Natural killer cell (primary cell): ENCODE results near the gene HSPD1. TPM values are rescaled to one million over a fixed set of nuclear protein-coding genes. Genes with fewer than 3 reads are reported as not detected.
"Not testable (repeated sequence)": the region's sequence is repeated elsewhere in the genome, so short reads cannot be mapped to it uniquely, and the experiment has no call there.

Experiments
- ATAC-seq, 3 donors: fragments of 150-1000 bp in 2 of 3; fragments of 200-7000 bp in 1 of 3; cut with Tn5 transposase; 1 replicate in 1 of 3; 2 replicates in 2 of 3; pipeline ENCODE4 v1.10.0; 2021; ENCODE audit warnings: mild to moderate bottlenecking in 2 of 3, moderate library complexity in 2 of 3
- DNase-seq, 2 donors: peaks; one replicate each; pipeline versions ENCODE4 v3.0.0 to v3.0.0-alpha.2; 2013 to 2021; ENCODE audit warnings: mixed read lengths in 1 of 2
- H3K27ac ChIP-seq: one replicate; pipeline ENCODE4 v1.5.1; 2013; ENCODE audit warnings: mild to moderate bottlenecking, low read length
- H3K27me3 ChIP-seq: one replicate; pipeline ENCODE4 v1.6.1; 2013; ENCODE audit warnings: low read length; ENCODE audit not compliant: control insufficient read depth, insufficient read depth
- H3K36me3 ChIP-seq: one replicate; pipeline ENCODE4 v1.6.1; 2013; ENCODE audit warnings: low read length; ENCODE audit not compliant: control insufficient read depth, insufficient read depth
- H3K4me1 ChIP-seq: one replicate; pipeline ENCODE4 v1.6.1; 2013; ENCODE audit warnings: low read length; ENCODE audit not compliant: control insufficient read depth, insufficient read depth
- H3K4me3 ChIP-seq: one replicate; pipeline ENCODE4 v1.5.1; 2013; ENCODE audit warnings: low read length
- H3K9me3 ChIP-seq: one replicate; pipeline ENCODE4 v1.6.1; 2013; ENCODE audit warnings: low read length; ENCODE audit not compliant: control insufficient read depth, insufficient read depth
- H3K27ac Mint-ChIP-seq, 2 donors: one replicate each; pipeline ENCODE4 v1.8.0; 2022; ENCODE audit warnings: mild to moderate bottlenecking in 2 of 2, mixed read lengths in 2 of 2, moderate library complexity in 1 of 2
- H3K27me3 Mint-ChIP-seq, 2 donors: one replicate each; pipeline ENCODE4 v1.8.0; 2022; ENCODE audit warnings: low read depth in 2 of 2, mixed read lengths in 2 of 2
- H3K36me3 Mint-ChIP-seq: one replicate; pipeline ENCODE4 v1.8.0; 2022; ENCODE audit warnings: mixed read lengths
- H3K4me1 Mint-ChIP-seq, 2 donors: one replicate each; pipeline ENCODE4 v1.8.0; 2022; ENCODE audit warnings: mixed read lengths in 2 of 2
- H3K4me3 Mint-ChIP-seq: one replicate; pipeline ENCODE4 v1.8.0; 2022; ENCODE audit warnings: mild to moderate bottlenecking, moderate library complexity, mixed read lengths
- H3K9me3 Mint-ChIP-seq, 2 donors: one replicate each; pipeline ENCODE4 v1.8.0; 2022; ENCODE audit warnings: mixed read lengths in 2 of 2
- CTCF ChIP-seq: fragments of 200-600 bp; IDR thresholded peaks from one replicate; pipeline ENCODE4 v1.8.0; 2022; ENCODE audit warnings: antibody characterized with exemption
- WGBS: methylation state at CpG from one replicate; pipeline ENCODE4 v1.1.7; 2013; ENCODE audit warnings: missing lambda C conversion rate; ENCODE audit not compliant: insufficient coverage; 5-methylcytosine and 5-hydroxymethylcytosine counted together
- intact Hi-C: fragments of 100-400 bp; cut with micrococcal nuclease; formaldehyde crosslinking; loops from one replicate; pipeline ENCODE4 v1.14.2; 2022
- total RNA-seq, 4 donors: library from RNA; stranded (reverse); fragments of 120-200 nt in 1 of 4; gene quantifications; one replicate each; pipeline versions ENCODE4 v1.2.3 to v1.2.4, GENCODE V29; 2013 to 2022

HSPD1 gene
- total RNA-seq, 3 donors from 2014 or later (not counting 1 experiment from before 2014, with no cell fraction given): 79.7 to 130 (median 113) TPM

- H3K27ac ChIP-seq: peak overlapping the region; percentile 98
- intact Hi-C loops: loop anchor here (1.0 kb wide), 3 partner anchors 17 to 63 kb away; partner anchors contain the start of genes HSPE1 and SF3B1
- no peaks in the 10 kb centered on the region for H3K9me3 Mint-ChIP-seq
- ATAC-seq: no peak
- peaks cover 5% of the 10 kb centered on the region for H3K4me1 ChIP-seq
- TF ChIP-seq CTCF: no peak
- 7% methylated on average over 11 of the region's 11 CpGs for WGBS
- peak overlapping the region; percentile 81 for H3K4me3 ChIP-seq
- peaks cover 7% of the 10 kb centered on the region for H3K36me3 Mint-ChIP-seq
- H3K4me3 Mint-ChIP-seq: peak overlapping the region; percentile 99
- H3K9me3 ChIP-seq: no peaks in the 10 kb centered on the region
- no peaks in the 10 kb centered on the region for H3K36me3 ChIP-seq
- no peak for DNase-seq
- no peaks in the 10 kb centered on the region for H3K27me3 Mint-ChIP-seq
- H3K27me3 ChIP-seq: no peaks in the 10 kb centered on the region
- peak overlapping the region; percentile 100 for H3K27ac Mint-ChIP-seq
- H3K4me1 Mint-ChIP-seq: peaks cover 40 to 48% of the 10 kb centered on the region in 2 donors
Measured at GRCh38 chr2:197452754-197453122, 46.9 kb downstream of the HSPD1 start.

- intact Hi-C loops, H3K36me3 ChIP-seq, DNase-seq, H3K4me3 Mint-ChIP-seq, H3K27ac ChIP-seq, H3K27me3 Mint-ChIP-seq, H3K4me3 ChIP-seq, H3K9me3 Mint-ChIP-seq, H3K4me1 ChIP-seq, H3K36me3 Mint-ChIP-seq, H3K9me3 ChIP-seq, ATAC-seq, H3K27me3 ChIP-seq, H3K27ac Mint-ChIP-seq: not testable (repeated sequence)
- 68% methylated on average over 6 of the region's 6 CpGs for WGBS
- H3K4me1 Mint-ChIP-seq: peaks cover 34 to 38% of the 10 kb centered on the region in 2 donors
Measured at GRCh38 chr2:197450935-197451358, 48.7 kb downstream of the HSPD1 start.

GRCh38 chr2:197450465-197450864 is 49.2 kb downstream of the HSPD1 start:
- no peak overlapping the region for H3K27ac Mint-ChIP-seq
- ATAC-seq (no peak), DNase-seq (no peak)
- no peak overlapping the region for H3K4me3 Mint-ChIP-seq
- 94% methylated on average over 25 of the region's 25 CpGs for WGBS
- Histone ChIP-seq H3K27ac (no peak overlapping the region), H3K9me3 (no peaks in the 10 kb centered on the region), H3K36me3 (no peaks in the 10 kb centered on the region), H3K4me1 (peaks cover 4% of the 10 kb centered on the region), H3K4me3 (no peak overlapping the region), H3K27me3 (no peaks in the 10 kb centered on the region)
- H3K27me3 Mint-ChIP-seq: no peaks in the 10 kb centered on the region
- H3K36me3 Mint-ChIP-seq: peaks cover 7% of the 10 kb centered on the region
- intact Hi-C loops: no loop called here
- no peak for TF ChIP-seq CTCF
- H3K9me3 Mint-ChIP-seq: no peaks in the 10 kb centered on the region
- H3K4me1 Mint-ChIP-seq: peaks cover 30 to 33% of the 10 kb centered on the region in 2 donors

GRCh38 chr2:197446844-197447243 is 52.8 kb downstream of the HSPD1 start:
- no peak for TF ChIP-seq CTCF
- Histone ChIP-seq H3K36me3 (no peaks in the 10 kb centered on the region), H3K27me3 (no peaks in the 10 kb centered on the region), H3K9me3 (no peaks in the 10 kb centered on the region), H3K27ac (no peak overlapping the region), H3K4me3 (no peak overlapping the region), H3K4me1 (no peaks in the 10 kb centered on the region)
- H3K36me3 Mint-ChIP-seq: no peaks in the 10 kb centered on the region
- intact Hi-C loops: no loop called here
- no peaks in the 10 kb centered on the region for H3K9me3 Mint-ChIP-seq
- H3K4me1 Mint-ChIP-seq: no peaks in the 10 kb centered on the region
- H3K4me3 Mint-ChIP-seq: no peak overlapping the region
- DNase-seq (no peak), ATAC-seq (no peak)
- no peak overlapping the region for H3K27ac Mint-ChIP-seq
- peaks cover 4 to 16% of the 10 kb centered on the region in 2 donors for H3K27me3 Mint-ChIP-seq
